ENCODE measurements around the gene MGAT5B.

Gene MGAT5B

GRCh38 chr17:76880971-76881370, 12.8 kb downstream of the MGAT5B start:
- DNase-seq = no peak

- DNase-seq = no peak
These were observed 13.2 kb downstream of the MGAT5B start for GRCh38 chr17:76881408-76881807.

GRCh38 chr17:76881966-76882365, 13.8 kb downstream of the MGAT5B start:
- DNase-seq = no peak

GRCh38 chr17:76883744-76884525, 15.7 kb downstream of the MGAT5B start:
- peak in 7 of 14 donors; percentile 1 to 62 (median 4) for DNase-seq

GRCh38 chr17:76884995-76885893, 17.0 kb downstream of the MGAT5B start:
- DNase-seq = no peak

- no peak for DNase-seq
These were observed 17.7 kb downstream of the MGAT5B start for GRCh38 chr17:76885894-76886290.

- DNase-seq = no peak
These were observed 18.2 kb downstream of the MGAT5B start for GRCh38 chr17:76886395-76886794.

- no peak for DNase-seq
These were observed 19.6 kb downstream of the MGAT5B start for GRCh38 chr17:76887802-76888201.

- no peak for DNase-seq
These were observed 20.5 kb downstream of the MGAT5B start for GRCh38 chr17:76888661-76889060.

- DNase-seq = no peak
These were observed 21.1 kb downstream of the MGAT5B start for GRCh38 chr17:76889323-76889722.

- no peak for DNase-seq
These were observed 24.1 kb downstream of the MGAT5B start for GRCh38 chr17:76892329-76892728.

GRCh38 chr17:76893623-76894334, 25.6 kb downstream of the MGAT5B start:
- peak in 9 of 14 donors; percentile 15 to 52 (median 34) for DNase-seq

- DNase-seq = no peak
These were observed 26.6 kb downstream of the MGAT5B start for GRCh38 chr17:76894842-76895241.

GRCh38 chr17:76897023-76897422, 28.8 kb downstream of the MGAT5B start:
- no peak for DNase-seq

- DNase-seq = no peak
These were observed 31.2 kb downstream of the MGAT5B start for GRCh38 chr17:76899414-76899813.

GRCh38 chr17:76900723-76901122, 32.5 kb downstream of the MGAT5B start:
- no peak for DNase-seq

- no peak for DNase-seq
These were observed 33.5 kb downstream of the MGAT5B start for GRCh38 chr17:76901542-76902197.

- DNase-seq = no peak
These were observed 34.3 kb downstream of the MGAT5B start for GRCh38 chr17:76902476-76902875.

- DNase-seq = no peak
These were observed 35.4 kb downstream of the MGAT5B start for GRCh38 chr17:76903631-76904030.

GRCh38 chr17:76904116-76904515, 35.9 kb downstream of the MGAT5B start:
- DNase-seq = no peak

- no peak for DNase-seq
These were observed 36.8 kb downstream of the MGAT5B start for GRCh38 chr17:76905036-76905435.

GRCh38 chr17:76905836-76906235, 37.6 kb downstream of the MGAT5B start:
- no peak for DNase-seq

Measured in C1 segment of cervical spinal cord (tissue), 14 donors.